ENCODE data around the gene SLC7A10. TPM values are rescaled to one million over a fixed set of nuclear protein-coding genes. Genes with fewer than 3 reads are reported as not detected.

SLC7A10 gene
- total RNA-seq, 3 donors from 2014 or later: 6.9 to 8.8 TPM; not detected in 1

GRCh38 chr19:33216198-33216830, 9.3 kb downstream of the SLC7A10 start:
- TF ChIP-seq CTCF (IDR thresholded peaks at IDR 0.05) (no peak), POLR2A (IDR thresholded peaks at IDR 0.05) (no peak), POLR2AphosphoS5 (IDR thresholded peaks at IDR 0.05) (no peak)
- Histone ChIP-seq H3K9me3 (no peaks in the 10 kb centered on the region), H3K27me3 (no peaks in the 10 kb centered on the region), H3K4me1 (no peaks in the 10 kb centered on the region), H3K27ac (no peak overlapping the region), H3K4me3 (no peak overlapping the region), H3K36me3 (no peaks in the 10 kb centered on the region)
- DNase-seq (ENCODE audit: low spot score in 2 of 2): no peak
- intact Hi-C loops (cut with DNase I; ENCODE audit: low total_unique reads): no loop called here

- no peak for DNase-seq (ENCODE audit: low spot score in 2 of 2)
- Histone ChIP-seq H3K27ac (no peak overlapping the region), H3K27me3 (no peaks in the 10 kb centered on the region), H3K4me3 (no peak overlapping the region), H3K36me3 (no peaks in the 10 kb centered on the region), H3K4me1 (no peaks in the 10 kb centered on the region), H3K9me3 (no peaks in the 10 kb centered on the region)
- TF ChIP-seq CTCF (IDR thresholded peaks at IDR 0.05): no peak
- no peak for TF ChIP-seq POLR2A (IDR thresholded peaks at IDR 0.05)
- TF ChIP-seq POLR2AphosphoS5 (IDR thresholded peaks at IDR 0.05): no peak
- intact Hi-C loops (cut with DNase I; ENCODE audit: low total_unique reads): no loop called here
Observed at GRCh38 chr19:33215438-33216197, 10.0 kb downstream of the SLC7A10 start.

- Histone ChIP-seq H3K27ac (no peak overlapping the region), H3K9me3 (no peaks in the 10 kb centered on the region), H3K4me3 (no peak overlapping the region), H3K36me3 (no peaks in the 10 kb centered on the region), H3K27me3 (no peaks in the 10 kb centered on the region), H3K4me1 (no peaks in the 10 kb centered on the region)
- no peak for DNase-seq (ENCODE audit: low spot score in 2 of 2)
- intact Hi-C loops (cut with DNase I; ENCODE audit: low total_unique reads): no loop called here
- TF ChIP-seq POLR2A (IDR thresholded peaks at IDR 0.05): no peak
- no peak for TF ChIP-seq POLR2AphosphoS5 (IDR thresholded peaks at IDR 0.05)
- TF ChIP-seq CTCF (IDR thresholded peaks at IDR 0.05): no peak
Observed at GRCh38 chr19:33214596-33214995, 11.1 kb downstream of the SLC7A10 start.

- intact Hi-C loops (cut with DNase I; ENCODE audit: low total_unique reads): no loop called here
- Histone ChIP-seq H3K27ac (no peak overlapping the region), H3K4me1 (no peaks in the 10 kb centered on the region)
Observed at GRCh38 chr19:33212436-33213172, 13.0 kb downstream of the SLC7A10 start.

More at GRCh38 chr19:33212436-33213172, 13.0 kb downstream of the SLC7A10 start:
- no peak for DNase-seq (ENCODE audit: low spot score in 2 of 2)
- TF ChIP-seq CTCF (IDR thresholded peaks at IDR 0.05) (no peak), POLR2A (IDR thresholded peaks at IDR 0.05) (no peak), POLR2AphosphoS5 (IDR thresholded peaks at IDR 0.05) (no peak)
- H3K27me3 ChIP-seq: no peaks in the 10 kb centered on the region
- H3K9me3 ChIP-seq: no peaks in the 10 kb centered on the region
- no peak overlapping the region for H3K4me3 ChIP-seq
- H3K36me3 ChIP-seq: no peaks in the 10 kb centered on the region

Data from breast epithelium (tissue), 4 donors.